HG02884 (cell line): ENCODE data around the gene CCDC154.

ENCODE experiments used
- ATAC-seq: cut with Tn5 transposase; IDR thresholded peaks from one replicate; pipeline ENCODE4 v1.9.1; 2021; ENCODE audit warnings: mild to moderate bottlenecking, moderate library complexity; ENCODE audit not compliant: unreplicated experiment

Gene CCDC154

DNA sequence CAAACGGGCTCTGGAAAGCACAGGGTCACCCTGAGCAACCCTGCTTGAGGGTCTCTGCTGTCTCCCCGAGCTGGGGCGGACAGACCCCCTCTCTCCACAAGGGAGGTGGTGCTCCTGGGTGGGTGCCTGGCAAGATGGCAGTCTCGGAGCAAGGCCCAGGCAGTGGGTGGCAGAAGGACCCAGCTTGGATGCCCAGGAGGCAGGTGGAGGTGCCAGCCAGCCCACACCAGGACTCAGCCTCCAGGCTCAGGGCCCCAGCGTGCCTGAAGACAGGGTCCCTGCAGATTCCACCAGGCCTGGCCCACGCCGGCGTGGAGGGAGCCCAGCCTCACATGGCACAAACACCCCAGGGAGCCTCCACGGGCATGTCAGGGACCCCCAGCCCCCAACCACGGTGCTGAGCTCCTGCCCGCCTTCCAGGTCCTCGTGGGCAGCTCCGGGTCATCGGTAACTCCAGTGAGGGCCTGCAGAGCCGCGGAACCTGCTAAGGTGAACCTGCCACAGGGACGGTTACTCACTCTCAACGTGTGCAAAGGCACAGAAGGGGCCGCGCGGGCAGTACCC is 50.7 kb downstream of the CCDC154 start:
- no peak for ATAC-seq

DNA sequence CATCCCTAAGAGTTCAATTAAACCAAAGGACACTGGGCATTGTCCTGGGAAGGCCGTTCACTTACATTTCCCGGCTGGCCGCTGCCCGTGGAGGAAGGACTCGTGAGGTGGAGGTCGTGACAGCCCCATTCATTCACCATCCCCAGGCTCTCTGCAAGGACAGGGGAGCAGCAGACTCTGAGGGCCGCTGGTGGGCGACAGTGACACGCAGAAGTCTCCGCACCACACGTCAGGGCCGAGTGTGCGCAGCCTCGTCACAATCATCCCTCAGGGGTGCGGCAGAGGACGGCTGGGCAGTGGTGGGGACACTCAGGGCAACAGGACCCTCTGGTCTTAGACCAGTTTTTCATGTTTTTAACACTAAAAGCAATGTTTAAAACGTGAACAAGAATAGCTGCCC is 51.5 kb downstream of the CCDC154 start:
- no peak for ATAC-seq

DNA sequence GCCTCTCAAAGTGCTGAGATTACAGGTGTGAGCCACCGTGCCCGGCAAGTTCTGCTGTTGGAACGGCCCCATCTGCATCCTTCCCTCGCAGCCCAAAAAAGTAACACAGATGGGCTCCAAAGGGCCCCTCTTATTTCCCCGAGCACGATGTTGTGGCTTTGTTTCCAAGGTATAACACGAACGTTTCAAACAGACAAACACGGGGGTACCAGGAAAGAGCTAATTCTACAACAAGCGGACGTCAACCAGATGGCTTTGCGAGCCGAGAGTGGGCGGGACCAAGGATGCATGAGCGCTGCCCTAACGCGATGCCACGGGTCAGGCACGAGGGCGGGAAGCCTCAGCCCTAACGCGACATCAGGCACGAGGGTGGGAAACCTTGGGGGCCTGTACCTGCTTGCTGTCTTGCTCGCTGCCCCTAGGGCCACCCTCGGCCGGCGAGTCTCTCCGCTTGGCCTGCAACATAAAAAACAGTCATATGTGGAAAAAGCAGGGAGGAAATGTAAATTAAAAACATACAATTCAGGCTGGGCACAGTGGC is 54.0 kb downstream of the CCDC154 start:
- no peak for ATAC-seq

DNA sequence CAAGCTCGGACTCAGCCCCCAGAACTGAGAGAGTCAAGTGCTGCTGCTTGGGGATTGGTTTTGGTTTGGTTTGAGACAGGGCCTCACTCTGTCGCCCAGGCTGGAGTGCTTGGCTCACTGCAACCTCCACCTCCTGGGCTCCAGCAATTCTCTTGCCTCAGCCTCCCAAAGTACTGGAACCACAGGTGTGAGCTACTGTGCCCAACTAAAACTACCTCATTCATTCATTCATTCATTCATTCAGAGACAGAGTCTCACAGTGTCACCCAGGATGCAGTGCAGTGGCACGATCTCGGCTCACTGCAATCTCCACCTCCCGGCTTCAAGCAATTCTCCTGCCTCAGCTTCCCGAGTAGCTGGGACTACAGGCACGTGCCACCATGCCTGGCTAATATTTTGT is 54.6 kb downstream of the CCDC154 start:
- no peak for ATAC-seq

DNA sequence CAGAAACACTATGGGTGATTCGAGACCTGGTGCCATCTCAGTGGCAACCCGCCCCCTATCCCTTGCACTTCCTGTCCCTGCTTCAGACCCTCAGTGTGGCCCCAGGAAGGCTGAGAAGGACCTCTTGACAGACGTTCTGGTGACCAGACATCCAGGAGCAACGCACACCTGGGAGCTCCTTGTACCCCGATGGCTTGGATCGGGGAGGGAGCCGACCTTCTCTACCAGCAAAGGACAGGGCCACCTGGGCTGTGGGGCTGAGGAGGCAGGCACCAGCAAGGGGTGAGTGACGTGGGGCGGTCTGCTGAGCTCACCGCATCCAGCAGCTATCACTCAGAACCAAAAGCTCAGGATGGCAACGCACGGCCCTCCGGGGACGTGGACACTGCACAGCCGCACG is 57.0 kb downstream of the CCDC154 start:
- ATAC-seq, result no peak

DNA sequence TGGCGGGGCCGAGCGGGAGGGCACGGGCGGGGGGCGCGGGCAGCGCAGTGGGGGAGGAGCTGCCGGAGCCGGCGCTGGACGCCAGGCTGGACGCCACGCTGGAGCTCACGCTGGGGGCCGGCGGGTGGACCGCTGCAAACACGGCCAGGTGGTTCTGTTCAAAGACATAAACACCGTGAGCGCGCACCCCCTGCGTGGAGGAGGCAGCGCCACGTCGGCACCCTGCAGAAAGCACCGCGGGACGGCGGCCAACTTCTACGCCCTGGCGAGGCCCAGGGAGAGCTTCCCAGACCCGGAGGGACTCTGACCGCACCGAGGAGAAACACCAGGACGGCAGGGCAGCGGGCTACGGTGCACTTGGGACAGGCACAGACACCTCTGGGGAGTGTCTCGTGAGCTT is 59.1 kb downstream of the CCDC154 start:
- no peak for ATAC-seq
